GM12875 (cell line): Measurements from ENCODE around the gene STEAP1.

ENCODE experiments used
- H3K4me3 ChIP-seq: one replicate; pipeline ENCODE4 v1.5.1; 2011; ENCODE audit warnings: low read depth, low read length, control low read depth
- TF ChIP-seq, protein P1 (sequence below): IDR thresholded peaks from 2 replicates; pipeline ENCODE4 v1.5.1; 2011; ENCODE audit warnings: low read depth, mild to moderate bottlenecking, control low read depth, inconsistent platforms, low read length, moderate library complexity, borderline replicate concordance; ENCODE audit not compliant: insufficient read depth

STEAP1 gene

DNA sequence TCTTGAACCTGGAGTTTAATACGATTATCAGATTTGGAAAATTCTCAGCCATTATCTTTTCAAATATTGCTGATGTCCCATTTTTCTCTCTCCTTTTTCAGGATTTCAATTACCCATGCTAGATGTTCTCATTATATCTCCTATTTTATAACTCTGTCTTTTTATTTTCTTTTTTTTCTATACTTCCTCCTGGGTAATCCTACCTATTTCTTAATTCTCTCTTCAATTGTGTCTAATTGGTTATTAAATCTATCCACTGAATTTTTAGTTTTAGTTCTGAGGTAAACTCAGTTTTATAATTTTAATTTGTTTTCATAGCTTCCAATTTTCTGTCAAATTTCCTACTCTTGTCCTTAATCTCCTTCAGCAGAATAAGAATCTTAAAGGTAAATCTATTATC lies 15.6 kb downstream of the STEAP1 start:
- TF ChIP-seq, protein P1, sequence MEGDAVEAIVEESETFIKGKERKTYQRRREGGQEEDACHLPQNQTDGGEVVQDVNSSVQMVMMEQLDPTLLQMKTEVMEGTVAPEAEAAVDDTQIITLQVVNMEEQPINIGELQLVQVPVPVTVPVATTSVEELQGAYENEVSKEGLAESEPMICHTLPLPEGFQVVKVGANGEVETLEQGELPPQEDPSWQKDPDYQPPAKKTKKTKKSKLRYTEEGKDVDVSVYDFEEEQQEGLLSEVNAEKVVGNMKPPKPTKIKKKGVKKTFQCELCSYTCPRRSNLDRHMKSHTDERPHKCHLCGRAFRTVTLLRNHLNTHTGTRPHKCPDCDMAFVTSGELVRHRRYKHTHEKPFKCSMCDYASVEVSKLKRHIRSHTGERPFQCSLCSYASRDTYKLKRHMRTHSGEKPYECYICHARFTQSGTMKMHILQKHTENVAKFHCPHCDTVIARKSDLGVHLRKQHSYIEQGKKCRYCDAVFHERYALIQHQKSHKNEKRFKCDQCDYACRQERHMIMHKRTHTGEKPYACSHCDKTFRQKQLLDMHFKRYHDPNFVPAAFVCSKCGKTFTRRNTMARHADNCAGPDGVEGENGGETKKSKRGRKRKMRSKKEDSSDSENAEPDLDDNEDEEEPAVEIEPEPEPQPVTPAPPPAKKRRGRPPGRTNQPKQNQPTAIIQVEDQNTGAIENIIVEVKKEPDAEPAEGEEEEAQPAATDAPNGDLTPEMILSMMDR: no peak
- no peak overlapping the region for H3K4me3 ChIP-seq

DNA sequence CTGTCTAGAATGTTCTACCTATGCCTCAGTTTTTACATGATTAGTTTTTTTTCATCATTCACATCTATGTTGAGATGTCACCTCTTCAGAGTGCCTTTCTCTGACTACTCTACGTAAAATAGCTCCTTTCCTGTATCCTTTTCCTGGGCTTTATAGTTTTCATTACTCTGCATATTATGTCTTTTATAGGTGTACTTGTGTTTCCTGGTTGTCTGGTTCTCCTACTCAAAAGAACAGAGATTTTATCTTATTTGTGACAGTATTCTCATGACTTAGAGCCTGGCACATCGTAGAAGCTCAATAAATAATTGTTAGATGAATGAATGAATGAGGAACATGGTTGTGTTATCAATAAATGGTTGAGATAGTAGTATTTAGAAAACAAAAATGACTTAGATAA lies 17.9 kb downstream of the STEAP1 start:
- TF ChIP-seq, protein P1: no peak
- H3K4me3 ChIP-seq: no peak overlapping the region

DNA sequence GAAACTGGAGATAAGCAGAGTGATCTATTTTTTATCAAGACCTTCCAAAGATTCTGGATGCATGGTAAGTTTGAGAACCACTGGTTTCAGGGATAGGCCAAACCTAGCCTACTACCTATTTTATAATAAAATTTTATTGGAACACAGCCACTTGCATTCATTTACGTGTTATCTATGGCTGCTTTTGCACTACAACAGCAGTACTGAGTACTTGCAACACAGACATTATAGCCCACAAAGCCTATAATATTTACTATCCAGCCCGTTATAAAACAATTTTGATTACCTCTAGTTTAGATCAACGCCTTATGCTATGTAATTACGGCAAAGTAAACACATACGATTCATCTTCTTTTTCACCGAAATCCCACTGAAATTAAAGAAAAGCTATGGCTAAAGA lies 18.4 kb downstream of the STEAP1 start:
- H3K4me3 ChIP-seq: no peak overlapping the region
- TF ChIP-seq, protein P1: no peak

DNA sequence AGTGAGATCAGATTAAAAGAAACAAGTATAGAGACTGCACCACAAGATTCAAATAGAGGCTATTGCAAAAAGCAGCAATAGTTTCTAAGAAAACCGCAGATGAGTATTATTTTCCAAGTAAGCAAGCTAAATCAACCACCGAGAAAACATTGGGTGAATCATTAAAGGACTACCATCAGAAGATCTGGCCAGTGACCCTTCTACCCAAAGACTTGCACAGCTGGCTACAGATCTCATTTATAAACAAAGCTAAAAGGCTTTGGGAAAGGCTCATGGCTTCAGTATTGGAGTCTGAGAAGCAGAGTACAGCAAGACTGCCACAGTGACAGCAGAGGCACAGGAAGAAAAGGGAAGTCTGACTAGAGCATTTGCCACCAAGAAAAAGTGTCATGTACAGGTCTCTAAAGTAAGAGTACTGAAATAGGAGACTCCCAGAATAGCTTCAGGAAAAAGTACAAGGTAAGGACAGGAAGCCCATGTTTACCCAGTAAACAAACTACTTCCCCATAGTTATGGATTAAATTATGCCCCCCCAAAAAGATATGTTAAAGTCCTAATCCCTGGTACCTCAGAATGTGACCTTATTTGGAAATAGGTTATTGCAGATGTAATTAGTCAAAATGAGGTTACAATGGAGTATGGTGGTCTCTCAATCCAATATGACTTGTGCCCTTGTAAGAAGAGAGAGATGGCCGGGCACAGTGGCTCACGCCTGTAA lies 19.0 kb downstream of the STEAP1 start:
- H3K4me3 ChIP-seq: no peak overlapping the region
- TF ChIP-seq, protein P1: no peak

DNA sequence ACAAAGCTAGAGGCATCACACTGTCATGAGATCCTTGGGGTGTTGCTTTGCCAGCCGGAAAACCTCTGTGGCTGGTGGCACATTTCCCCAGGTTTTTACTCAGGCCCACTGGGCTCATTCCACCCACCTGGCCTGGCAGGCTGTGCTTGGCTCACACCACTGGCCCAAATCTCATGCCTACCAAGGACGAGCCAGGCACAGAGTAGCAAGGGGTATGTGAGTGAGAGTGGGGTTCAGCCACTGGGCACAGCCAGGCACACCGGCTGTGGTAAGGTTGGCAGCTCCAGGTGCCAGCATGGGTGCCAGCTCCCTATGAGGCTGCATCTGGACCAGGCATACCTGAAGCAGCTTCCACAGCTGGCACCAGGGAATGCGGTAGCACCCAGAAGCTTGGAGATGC lies 21.4 kb downstream of the STEAP1 start:
- H3K4me3 ChIP-seq: no peak overlapping the region
- TF ChIP-seq, protein P1: no peak

DNA sequence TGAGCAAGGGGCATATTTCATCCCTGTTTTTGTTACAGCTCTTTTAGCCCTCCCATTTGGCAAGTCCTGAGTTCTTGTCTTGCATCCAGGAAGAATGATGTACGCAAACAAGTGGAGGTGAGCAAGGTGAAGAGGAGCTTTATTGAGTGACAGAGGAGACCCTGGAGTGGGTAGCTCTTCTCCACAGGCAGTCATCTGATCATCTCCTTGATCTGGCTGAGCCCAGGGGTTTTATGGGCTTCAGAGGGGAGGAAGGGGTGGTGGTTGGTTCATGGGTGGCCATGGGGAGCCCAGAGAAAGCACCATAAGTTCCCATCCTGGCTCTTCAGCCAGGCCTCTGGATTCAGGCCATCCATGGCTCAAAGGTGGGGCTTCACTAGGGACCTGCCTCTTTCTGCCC lies 21.9 kb downstream of the STEAP1 start:
- TF ChIP-seq, protein P1: no peak
- H3K4me3 ChIP-seq: no peak overlapping the region

DNA sequence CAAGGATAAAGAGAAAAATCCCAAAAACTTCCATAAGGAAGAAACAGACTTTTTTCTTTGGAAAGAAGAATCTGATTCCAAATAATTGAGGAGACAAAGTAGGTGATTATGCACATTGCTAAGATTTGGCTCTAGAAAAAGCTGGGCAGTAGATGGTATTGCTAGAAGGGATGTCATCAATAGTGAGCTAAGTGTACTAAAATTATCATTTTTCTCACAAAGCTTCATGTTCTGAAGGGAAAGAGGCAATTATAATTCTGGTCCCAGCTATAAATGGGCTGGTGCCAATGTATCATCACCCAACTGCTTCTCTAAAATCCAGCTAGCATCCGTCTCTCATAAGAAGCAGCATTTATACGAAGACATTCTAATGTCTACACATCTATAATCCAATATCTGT lies 23.9 kb downstream of the STEAP1 start:
- H3K4me3 ChIP-seq: no peak overlapping the region
- TF ChIP-seq, protein P1: no peak
